ENCODE data around the gene TBC1D30.

- TF ChIP-seq CTCF (IDR thresholded peaks at IDR 0.05): no peak
- no peak for TF ChIP-seq POLR2A (IDR thresholded peaks at IDR 0.05; ENCODE audit: low read depth)
- no peak for TF ChIP-seq EP300 (IDR thresholded peaks at IDR 0.05)
Measured at GRCh38 chr12:64819816-64820402, 4.5 kb upstream of the TBC1D30 start.
